ENCODE results near the gene PTGIS.

Gene PTGIS

GRCh38 chr20:49496553-49497397 lies 71.2 kb downstream of the PTGIS start:
- no peak for DNase-seq (ENCODE audit: low read depth)

GRCh38 chr20:49496043-49496442 lies 71.9 kb downstream of the PTGIS start:
- no peak for DNase-seq (ENCODE audit: low read depth)

DNA sequence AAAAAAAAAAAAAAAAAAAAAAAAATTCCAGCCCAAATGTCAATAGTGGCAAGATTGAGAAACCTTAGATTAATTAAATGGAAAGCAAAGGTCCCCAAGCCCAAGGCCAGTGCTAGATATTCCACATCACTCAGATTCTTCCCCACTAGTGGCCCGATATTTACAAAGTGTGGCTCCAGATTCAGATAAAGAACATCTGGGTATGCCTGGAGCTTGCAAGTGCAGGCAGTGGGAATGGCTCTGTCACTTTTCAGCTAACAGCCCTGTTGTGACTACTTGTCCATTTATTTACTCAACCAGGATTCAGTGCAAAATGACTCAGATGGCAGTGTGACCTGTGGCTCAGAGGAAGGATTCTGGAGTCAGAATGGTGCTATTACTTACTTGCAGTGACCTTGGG lies 77.2 kb downstream of the PTGIS start:
- DNase-seq (ENCODE audit: low read depth) = no peak

DNA sequence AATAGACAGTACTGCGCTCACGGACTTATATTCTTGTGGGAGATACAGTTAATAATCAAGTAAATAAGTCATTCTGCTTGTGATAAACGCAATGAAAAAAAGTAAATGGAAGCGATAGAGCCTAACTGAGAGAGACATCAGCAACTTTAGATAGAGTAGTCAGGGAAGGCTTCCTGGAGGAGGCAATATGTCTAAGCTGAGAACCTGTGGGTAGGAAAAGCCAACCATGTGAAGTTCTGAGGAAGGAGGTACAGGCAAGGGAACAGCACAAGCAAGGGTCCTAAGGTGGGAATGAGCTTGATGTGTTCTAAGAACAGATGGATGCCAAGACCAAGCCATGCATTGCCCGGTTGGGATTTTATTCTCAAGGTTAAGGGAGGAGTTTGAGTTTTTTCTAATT lies 78.2 kb downstream of the PTGIS start:
- DNase-seq (ENCODE audit: low read depth) = no peak

DNA sequence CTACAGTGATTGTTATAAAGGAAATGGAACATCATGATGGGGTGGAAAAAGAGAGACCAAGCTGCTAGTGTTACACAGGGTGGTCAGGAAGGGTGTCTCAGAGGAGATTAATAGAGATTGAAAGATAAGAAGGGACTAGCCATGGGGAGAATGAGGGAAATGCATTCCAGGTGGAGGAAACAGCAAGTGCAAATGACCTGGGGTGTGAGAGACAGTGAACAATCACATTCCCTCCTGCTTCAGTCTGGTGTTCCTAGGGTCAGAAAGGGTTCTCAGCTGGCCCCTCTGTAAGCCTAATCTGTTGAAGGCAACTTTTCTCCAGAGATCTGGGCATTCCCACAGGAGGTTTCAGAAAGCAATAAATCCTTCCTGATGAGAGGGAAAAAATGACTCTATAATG lies 81.9 kb downstream of the PTGIS start:
- no peak for DNase-seq (ENCODE audit: low read depth)

- no peak for DNase-seq (ENCODE audit: low read depth)
These were observed 82.4 kb downstream of the PTGIS start for GRCh38 chr20:49485563-49485962.

GRCh38 chr20:49484180-49485140 lies 83.5 kb downstream of the PTGIS start:
- peak; percentile 32 for DNase-seq (ENCODE audit: low read depth)

- no peak for DNase-seq (ENCODE audit: low read depth)
These were observed 84.2 kb downstream of the PTGIS start for GRCh38 chr20:49483696-49484123.

GRCh38 chr20:49483018-49483695 lies 84.8 kb downstream of the PTGIS start:
- DNase-seq (ENCODE audit: low read depth) = no peak

DNA sequence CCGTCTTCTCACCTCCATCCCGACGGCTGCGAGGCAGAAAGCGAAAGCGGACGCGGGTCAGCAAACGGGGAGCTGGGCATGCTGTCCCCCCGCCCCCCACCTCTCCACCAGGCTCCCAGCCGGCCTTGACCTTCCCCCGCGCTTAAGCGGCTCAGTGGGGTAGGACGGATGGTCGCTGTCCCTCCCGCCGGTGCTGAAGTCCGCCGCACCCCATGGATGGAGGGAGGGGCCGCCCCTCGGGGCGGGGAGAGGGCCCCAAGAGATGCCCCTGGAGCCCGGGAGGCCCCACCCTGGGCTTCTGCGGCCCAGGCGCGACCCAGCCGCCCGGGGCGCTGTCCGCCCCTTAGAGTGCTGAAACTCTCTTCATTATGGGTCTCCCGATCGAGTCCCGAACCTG lies 85.3 kb downstream of the PTGIS start, which contains the start of gene KCNB1:
Gene KCNB1, minus strand, starts transcription at position 48 of the 397 bp plus-strand sequence. CDS start 188 bp downstream, outside the sequence.
- DNase-seq (ENCODE audit: low read depth) = no peak

GRCh38 chr20:49482173-49482572 lies 85.8 kb downstream of the PTGIS start:
- DNase-seq (ENCODE audit: low read depth) = no peak

GRCh38 chr20:49481116-49481515 lies 86.8 kb downstream of the PTGIS start:
- DNase-seq (ENCODE audit: low read depth) = no peak

DNA sequence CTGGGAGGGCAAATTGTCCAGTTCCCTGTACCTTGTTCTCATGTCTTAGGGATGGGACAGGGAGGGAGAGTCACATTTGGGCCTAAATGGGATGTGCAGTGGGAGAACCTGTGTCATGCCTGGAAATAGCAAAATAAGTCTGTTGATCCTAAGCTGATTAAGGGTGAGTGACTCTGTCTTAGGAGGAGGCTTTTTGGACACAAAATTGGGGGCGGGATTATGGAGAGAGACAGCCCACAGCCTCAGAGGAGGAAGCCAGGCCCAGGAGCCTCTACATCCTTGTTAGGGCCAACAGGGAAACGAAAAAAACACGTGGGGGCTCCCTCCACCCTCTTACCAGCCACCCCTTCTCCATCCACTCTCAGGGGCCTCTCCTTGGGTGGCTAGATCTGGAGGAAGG lies 87.7 kb downstream of the PTGIS start:
- no peak for DNase-seq (ENCODE audit: low read depth)

DNA sequence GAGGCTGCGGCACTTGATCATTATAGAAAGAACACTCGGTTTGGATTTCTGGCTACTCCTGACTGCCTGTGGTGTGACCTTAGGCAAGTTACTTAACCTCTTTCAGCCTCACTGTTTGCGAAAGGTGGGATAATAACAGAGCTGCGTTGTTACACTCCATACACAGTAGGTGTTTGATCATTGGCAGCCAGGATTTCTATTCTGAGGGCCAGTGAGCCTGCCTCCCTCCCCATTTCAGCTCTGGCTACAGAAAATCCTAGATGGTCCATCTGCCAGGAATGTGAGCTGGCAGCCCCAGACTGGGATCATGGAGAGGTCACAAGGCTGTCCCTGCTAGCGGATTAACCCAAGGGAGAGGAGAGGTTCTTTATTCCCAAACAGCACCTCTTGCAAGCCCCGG lies 88.2 kb downstream of the PTGIS start:
- DNase-seq (ENCODE audit: low read depth) = no peak

GRCh38 chr20:49478754-49479689 lies 88.9 kb downstream of the PTGIS start:
- no peak for DNase-seq (ENCODE audit: low read depth)

- DNase-seq (ENCODE audit: low read depth) = no peak
These were observed 89.7 kb downstream of the PTGIS start for GRCh38 chr20:49478266-49478665.

DNA sequence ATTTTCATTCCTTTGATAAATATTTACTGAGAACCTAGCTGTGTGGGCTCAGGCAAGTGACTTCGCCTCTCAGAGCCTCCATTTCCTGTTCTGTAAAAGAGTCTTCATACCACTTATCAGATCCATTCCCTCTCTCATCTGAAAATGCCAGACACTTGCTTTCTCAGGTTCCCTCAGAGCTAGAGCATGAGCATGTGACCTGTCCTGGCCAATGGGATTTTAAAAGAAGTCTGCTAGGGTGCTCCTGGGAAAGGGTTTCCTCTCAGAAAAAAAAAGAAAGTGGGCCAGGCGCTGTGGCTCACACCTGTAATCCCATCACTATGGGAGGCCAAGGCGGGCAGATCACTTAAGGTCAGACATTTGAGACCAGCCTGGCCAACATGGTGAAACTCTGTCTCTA lies 90.7 kb downstream of the PTGIS start:
- DNase-seq (ENCODE audit: low read depth) = no peak

GRCh38 chr20:49476016-49476355 lies 92.0 kb downstream of the PTGIS start:
- DNase-seq (ENCODE audit: low read depth) = no peak

DNA sequence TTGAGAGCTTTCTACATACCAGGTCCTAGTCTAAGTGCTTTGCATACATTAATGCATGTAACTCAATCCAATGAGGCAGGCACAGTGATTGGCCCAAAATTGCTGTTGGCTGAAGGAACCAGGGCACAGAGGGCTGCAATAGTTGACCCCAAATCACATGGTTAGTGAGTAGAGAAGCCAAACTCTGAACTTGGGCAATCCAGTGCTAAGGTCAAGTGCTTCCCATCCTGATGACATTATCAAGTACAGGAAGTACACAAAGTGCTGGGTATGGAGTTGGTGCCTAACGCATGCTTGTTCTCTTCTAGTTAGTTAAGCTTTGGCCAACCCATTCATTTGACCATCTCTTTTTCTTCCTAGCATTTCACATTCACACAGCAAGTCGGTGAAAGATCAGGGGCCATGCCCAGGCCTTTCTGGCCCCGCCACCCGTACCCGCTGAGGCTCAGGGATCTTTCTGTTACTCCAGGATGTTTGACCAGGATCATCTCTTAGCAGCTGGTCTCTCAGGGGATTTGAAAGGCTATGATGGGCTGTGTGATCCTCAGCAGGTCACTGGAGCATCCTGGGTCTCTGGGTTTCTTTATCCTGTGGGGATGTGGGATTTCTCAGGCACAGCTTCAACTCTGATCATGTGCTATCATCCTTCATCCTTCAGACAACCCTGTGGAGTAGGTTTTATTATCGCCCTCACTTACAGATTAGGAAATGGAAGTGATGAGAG lies 92.5 kb downstream of the PTGIS start:
- DNase-seq (ENCODE audit: low read depth) = no peak

- no peak for DNase-seq (ENCODE audit: low read depth)
These were observed 96.5 kb downstream of the PTGIS start for GRCh38 chr20:49471397-49471796.

- DNase-seq (ENCODE audit: low read depth) = no peak
These were observed 97.0 kb downstream of the PTGIS start for GRCh38 chr20:49470922-49471321.

All from GM04504 (cell line).